ENCODE measurements around the gene DNMT3B. TPM values are rescaled to one million over a fixed set of nuclear protein-coding genes. Genes with fewer than 3 reads are reported as not detected.

The DNMT3B gene
- total and polyA plus RNA-seq, 2 experiments from 2014 or later = 711 to 2,222 TPM

DNA sequence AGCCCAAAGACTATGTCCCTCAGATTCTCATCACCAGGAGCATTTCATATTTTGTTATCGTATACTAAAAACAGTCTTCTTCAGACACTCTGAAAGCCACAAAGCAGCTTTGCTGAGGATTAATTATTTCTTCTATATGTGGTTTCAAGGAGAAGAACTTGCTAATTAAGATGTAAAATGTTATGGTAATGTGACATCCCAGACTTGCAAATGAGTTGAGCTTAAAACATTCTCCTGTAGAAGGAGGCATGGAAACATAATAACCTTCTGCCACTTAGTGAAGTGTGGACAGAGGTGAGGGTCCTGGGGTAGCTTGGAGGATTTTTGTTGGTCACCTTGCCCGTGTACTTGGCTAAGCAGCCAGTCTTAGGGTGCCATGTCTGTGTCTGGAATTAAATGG, 40.9 kb downstream of the DNMT3B start:
- H3F3A ChIP-seq (replicated peaks; ENCODE audit: low read depth) = peaks cover 100% of the 10 kb centered on the region
- H3K27me3 Mint-ChIP-seq (ENCODE audit: insufficient read depth, low read depth, poor library complexity) = peaks cover 75% of the 10 kb centered on the region
- H3K4me3 Mint-ChIP-seq = peak overlapping the region; percentile 27
- no peaks in the 10 kb centered on the region for H3K27me3 ChIP-seq (ENCODE audit: insufficient read depth)
- H3K9me3 Mint-ChIP-seq = peaks cover 3% of the 10 kb centered on the region; the same call in 2 of the 3 replicates
- H3K36me3 Mint-ChIP-seq (ENCODE audit: low read depth) = peaks cover 100% of the 10 kb centered on the region
- peaks cover 78% of the 10 kb centered on the region for H3K4me1 Mint-ChIP-seq
- TF ChIP-seq, protein P1, sequence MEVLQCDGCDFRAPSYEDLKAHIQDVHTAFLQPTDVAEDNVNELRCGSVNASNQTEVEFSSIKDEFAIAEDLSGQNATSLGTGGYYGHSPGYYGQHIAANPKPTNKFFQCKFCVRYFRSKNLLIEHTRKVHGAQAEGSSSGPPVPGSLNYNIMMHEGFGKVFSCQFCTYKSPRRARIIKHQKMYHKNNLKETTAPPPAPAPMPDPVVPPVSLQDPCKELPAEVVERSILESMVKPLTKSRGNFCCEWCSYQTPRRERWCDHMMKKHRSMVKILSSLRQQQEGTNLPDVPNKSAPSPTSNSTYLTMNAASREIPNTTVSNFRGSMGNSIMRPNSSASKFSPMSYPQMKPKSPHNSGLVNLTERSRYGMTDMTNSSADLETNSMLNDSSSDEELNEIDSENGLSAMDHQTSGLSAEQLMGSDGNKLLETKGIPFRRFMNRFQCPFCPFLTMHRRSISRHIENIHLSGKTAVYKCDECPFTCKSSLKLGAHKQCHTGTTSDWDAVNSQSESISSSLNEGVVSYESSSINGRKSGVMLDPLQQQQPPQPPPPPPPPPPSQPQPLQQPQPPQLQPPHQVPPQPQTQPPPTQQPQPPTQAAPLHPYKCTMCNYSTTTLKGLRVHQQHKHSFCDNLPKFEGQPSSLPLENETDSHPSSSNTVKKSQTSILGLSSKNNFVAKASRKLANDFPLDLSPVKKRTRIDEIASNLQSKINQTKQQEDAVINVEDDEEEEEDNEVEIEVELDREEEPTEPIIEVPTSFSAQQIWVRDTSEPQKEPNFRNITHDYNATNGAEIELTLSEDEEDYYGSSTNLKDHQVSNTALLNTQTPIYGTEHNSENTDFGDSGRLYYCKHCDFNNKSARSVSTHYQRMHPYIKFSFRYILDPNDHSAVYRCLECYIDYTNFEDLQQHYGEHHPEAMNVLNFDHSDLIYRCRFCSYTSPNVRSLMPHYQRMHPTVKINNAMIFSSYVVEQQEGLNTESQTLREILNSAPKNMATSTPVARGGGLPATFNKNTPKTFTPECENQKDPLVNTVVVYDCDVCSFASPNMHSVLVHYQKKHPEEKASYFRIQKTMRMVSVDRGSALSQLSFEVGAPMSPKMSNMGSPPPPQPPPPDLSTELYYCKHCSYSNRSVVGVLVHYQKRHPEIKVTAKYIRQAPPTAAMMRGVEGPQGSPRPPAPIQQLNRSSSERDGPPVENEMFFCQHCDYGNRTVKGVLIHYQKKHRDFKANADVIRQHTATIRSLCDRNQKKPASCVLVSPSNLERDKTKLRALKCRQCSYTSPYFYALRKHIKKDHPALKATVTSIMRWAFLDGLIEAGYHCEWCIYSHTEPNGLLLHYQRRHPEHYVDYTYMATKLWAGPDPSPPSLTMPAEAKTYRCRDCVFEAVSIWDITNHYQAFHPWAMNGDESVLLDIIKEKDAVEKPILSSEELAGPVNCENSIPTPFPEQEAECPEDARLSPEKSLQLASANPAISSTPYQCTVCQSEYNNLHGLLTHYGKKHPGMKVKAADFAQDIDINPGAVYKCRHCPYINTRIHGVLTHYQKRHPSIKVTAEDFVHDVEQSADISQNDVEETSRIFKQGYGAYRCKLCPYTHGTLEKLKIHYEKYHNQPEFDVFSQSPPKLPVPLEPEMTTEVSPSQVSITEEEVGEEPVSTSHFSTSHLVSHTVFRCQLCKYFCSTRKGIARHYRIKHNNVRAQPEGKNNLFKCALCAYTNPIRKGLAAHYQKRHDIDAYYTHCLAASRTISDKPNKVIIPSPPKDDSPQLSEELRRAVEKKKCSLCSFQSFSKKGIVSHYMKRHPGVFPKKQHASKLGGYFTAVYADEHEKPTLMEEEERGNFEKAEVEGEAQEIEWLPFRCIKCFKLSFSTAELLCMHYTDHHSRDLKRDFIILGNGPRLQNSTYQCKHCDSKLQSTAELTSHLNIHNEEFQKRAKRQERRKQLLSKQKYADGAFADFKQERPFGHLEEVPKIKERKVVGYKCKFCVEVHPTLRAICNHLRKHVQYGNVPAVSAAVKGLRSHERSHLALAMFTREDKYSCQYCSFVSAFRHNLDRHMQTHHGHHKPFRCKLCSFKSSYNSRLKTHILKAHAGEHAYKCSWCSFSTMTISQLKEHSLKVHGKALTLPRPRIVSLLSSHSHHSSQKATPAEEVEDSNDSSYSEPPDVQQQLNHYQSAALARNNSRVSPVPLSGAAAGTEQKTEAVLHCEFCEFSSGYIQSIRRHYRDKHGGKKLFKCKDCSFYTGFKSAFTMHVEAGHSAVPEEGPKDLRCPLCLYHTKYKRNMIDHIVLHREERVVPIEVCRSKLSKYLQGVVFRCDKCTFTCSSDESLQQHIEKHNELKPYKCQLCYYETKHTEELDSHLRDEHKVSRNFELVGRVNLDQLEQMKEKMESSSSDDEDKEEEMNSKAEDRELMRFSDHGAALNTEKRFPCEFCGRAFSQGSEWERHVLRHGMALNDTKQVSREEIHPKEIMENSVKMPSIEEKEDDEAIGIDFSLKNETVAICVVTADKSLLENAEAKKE (CRISPR knock-in tag; IDR thresholded peaks at IDR 0.05) = no peak
- TF ChIP-seq, protein P2, sequence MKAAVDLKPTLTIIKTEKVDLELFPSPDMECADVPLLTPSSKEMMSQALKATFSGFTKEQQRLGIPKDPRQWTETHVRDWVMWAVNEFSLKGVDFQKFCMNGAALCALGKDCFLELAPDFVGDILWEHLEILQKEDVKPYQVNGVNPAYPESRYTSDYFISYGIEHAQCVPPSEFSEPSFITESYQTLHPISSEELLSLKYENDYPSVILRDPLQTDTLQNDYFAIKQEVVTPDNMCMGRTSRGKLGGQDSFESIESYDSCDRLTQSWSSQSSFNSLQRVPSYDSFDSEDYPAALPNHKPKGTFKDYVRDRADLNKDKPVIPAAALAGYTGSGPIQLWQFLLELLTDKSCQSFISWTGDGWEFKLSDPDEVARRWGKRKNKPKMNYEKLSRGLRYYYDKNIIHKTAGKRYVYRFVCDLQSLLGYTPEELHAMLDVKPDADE (IDR thresholded peaks at IDR 0.05) = no peak
- TF ChIP-seq CREB1 (CRISPR knock-in tag; IDR thresholded peaks at IDR 0.05; ENCODE audit: low read depth) (no peak), NANOG (IDR thresholded peaks at IDR 0.05; ENCODE audit: borderline replicate concordance) (no peak), ZNF114 (CRISPR knock-in tag; IDR thresholded peaks at IDR 0.05) (no peak), EZH2 (IDR thresholded peaks at IDR 0.05; ENCODE audit: low read depth, unreplicated experiment) (no peak), ZNF331 (CRISPR knock-in tag; IDR thresholded peaks at IDR 0.05; ENCODE audit: low read depth) (no peak)
- TF ChIP-seq, protein P3, sequence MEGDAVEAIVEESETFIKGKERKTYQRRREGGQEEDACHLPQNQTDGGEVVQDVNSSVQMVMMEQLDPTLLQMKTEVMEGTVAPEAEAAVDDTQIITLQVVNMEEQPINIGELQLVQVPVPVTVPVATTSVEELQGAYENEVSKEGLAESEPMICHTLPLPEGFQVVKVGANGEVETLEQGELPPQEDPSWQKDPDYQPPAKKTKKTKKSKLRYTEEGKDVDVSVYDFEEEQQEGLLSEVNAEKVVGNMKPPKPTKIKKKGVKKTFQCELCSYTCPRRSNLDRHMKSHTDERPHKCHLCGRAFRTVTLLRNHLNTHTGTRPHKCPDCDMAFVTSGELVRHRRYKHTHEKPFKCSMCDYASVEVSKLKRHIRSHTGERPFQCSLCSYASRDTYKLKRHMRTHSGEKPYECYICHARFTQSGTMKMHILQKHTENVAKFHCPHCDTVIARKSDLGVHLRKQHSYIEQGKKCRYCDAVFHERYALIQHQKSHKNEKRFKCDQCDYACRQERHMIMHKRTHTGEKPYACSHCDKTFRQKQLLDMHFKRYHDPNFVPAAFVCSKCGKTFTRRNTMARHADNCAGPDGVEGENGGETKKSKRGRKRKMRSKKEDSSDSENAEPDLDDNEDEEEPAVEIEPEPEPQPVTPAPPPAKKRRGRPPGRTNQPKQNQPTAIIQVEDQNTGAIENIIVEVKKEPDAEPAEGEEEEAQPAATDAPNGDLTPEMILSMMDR (conservative IDR thresholded peaks at IDR 0.05; ENCODE audit: low read depth in 2 of 2) = no peak
- TF ChIP-seq, protein P4, sequence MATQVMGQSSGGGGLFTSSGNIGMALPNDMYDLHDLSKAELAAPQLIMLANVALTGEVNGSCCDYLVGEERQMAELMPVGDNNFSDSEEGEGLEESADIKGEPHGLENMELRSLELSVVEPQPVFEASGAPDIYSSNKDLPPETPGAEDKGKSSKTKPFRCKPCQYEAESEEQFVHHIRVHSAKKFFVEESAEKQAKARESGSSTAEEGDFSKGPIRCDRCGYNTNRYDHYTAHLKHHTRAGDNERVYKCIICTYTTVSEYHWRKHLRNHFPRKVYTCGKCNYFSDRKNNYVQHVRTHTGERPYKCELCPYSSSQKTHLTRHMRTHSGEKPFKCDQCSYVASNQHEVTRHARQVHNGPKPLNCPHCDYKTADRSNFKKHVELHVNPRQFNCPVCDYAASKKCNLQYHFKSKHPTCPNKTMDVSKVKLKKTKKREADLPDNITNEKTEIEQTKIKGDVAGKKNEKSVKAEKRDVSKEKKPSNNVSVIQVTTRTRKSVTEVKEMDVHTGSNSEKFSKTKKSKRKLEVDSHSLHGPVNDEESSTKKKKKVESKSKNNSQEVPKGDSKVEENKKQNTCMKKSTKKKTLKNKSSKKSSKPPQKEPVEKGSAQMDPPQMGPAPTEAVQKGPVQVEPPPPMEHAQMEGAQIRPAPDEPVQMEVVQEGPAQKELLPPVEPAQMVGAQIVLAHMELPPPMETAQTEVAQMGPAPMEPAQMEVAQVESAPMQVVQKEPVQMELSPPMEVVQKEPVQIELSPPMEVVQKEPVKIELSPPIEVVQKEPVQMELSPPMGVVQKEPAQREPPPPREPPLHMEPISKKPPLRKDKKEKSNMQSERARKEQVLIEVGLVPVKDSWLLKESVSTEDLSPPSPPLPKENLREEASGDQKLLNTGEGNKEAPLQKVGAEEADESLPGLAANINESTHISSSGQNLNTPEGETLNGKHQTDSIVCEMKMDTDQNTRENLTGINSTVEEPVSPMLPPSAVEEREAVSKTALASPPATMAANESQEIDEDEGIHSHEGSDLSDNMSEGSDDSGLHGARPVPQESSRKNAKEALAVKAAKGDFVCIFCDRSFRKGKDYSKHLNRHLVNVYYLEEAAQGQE (IDR thresholded peaks at IDR 0.05; ENCODE audit: unreplicated experiment) = no peak
- H3K4me1 ChIP-seq (ENCODE audit: insufficient read depth) = peaks cover 98% of the 10 kb centered on the region
- peak overlapping the region; percentile 18; the same call in 1 of the 2 replicates for H3K4me2 ChIP-seq
- DNase-seq (ENCODE audit: low spot score) = no peak
- peaks cover 97% of the 10 kb centered on the region for H3K36me3 ChIP-seq (ENCODE audit: insufficient read depth)
- H4K20me1 ChIP-seq (replicated peaks; ENCODE audit: insufficient read depth) = peaks cover 97% of the 10 kb centered on the region
- H3K27ac Mint-ChIP-seq = peak overlapping the region; percentile 64
- H3K9me2 ChIP-seq (ENCODE audit: insufficient read depth) = no peaks in the 10 kb centered on the region
- no peak for ATAC-seq
- H2AFZ ChIP-seq = no peak overlapping the region
- H3K79me2 ChIP-seq (replicated peaks; ENCODE audit: insufficient read depth) = peaks cover 71% of the 10 kb centered on the region
- no peak overlapping the region for H3K4me3 ChIP-seq
- H3K27ac ChIP-seq (ENCODE audit: low read depth) = peak overlapping the region; percentile 92

Data from GM23338 (cell line).